ENCODE measurements around the gene TM2D1. TPM values are rescaled to one million over a fixed set of nuclear protein-coding genes. Genes with fewer than 3 reads are reported as not detected.
"Not testable (repeated sequence)": the region's sequence is repeated elsewhere in the genome, so short reads cannot be mapped to it uniquely, and the experiment has no call there.

The TM2D1 gene
- total RNA-seq, 4 donors from 2014 or later, result 55.7 to 84.4 (median 69.9) TPM

DNA sequence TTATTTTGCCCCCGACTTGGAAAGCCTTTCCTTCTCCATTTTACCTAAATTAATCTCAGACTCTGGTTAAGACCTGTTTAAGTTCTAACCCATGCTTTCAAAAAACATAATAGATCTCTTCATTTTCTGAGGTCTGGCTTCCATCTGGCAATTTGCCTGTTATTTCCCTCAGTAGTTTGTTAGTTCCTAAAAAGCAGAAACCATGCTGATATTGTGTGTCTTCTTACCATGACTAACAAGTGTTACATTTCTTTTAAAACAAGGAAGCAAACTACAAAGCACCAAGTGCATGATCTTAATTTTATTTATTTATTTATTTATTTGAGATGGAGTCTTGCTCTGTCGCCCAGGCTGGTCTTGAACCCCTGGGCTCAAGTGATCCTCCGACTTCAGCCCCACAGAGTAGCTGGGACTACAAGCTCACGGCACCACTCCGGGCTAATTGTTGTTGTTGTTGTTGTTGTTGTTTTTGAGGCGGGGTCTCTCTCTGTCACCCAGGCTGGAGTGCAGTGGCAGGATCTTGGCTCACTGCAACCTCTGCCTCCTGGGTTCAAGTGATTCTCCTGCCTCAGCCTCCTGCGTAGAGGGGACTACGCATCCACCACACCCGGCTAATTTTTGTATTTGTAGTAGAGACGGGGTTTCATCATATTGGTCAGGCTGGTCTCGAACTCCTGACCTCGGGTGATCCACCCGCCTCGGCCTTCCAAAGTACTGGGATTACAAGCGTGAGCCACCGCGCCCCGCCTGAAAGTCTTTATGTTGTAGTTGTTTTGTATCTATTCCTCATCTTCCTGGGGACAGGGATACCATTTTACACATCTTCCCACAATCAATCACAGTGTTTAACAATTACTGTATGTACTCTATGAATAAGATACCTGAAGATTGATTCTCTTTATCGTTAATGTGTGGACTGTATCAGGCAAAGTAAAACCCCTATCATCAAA lies 16.1 kb upstream of the TM2D1 start:
- peak overlapping the region; percentile 94 to 98 (median 97) for H3K27ac ChIP-seq
- H3K27me3 ChIP-seq, result no peaks in the 10 kb centered on the region
- H3K4me3 ChIP-seq (replicated peaks in 1 of 3), result peak overlapping the region in 1 of 3 donors; percentile 72
- TF ChIP-seq CTCF (IDR thresholded peaks at IDR 0.05) (no peak), POLR2A (IDR thresholded peaks at IDR 0.05) (no peak)
- H3K36me3 ChIP-seq, result no peaks in the 10 kb centered on the region
- intact Hi-C loops (cut with DNase I), result no loop called here
- no peaks in the 10 kb centered on the region for H3K9me3 ChIP-seq
- DNase-seq, result no peak
- 89 to 90% methylated on average over 19 of the region's 19 CpGs for WGBS, 2 donors
- peaks cover 4 to 25% of the 10 kb centered on the region in 2 donors for H3K4me1 ChIP-seq

DNA sequence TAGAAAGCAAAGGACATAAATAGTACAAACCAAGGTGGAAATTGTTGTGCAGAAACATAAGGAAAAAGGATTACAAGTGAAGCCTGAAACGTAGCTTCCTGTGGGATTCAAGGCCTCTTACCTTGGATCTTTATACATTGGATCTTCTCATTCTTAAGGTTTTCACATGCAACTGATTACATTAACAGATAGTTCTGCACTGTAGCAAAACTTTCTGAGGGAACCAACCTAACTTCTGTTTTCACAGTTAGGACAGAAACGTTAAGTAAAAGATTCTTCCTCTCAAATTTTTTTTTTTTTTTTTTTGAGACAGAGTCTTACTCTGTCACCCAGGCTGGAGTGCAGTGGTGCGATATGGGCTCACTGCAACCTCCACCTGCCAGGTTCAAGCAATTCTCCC lies 7.8 kb upstream of the TM2D1 start:
- TF ChIP-seq POLR2A (IDR thresholded peaks at IDR 0.05) (no peak), CTCF (IDR thresholded peaks at IDR 0.05) (no peak)
- WGBS, 2 donors, result 69 to 73% methylated on average over 3 of the region's 3 CpGs
- H3K27me3 ChIP-seq, result no peaks in the 10 kb centered on the region
- H3K36me3 ChIP-seq, result no peaks in the 10 kb centered on the region
- no peaks in the 10 kb centered on the region for H3K4me1 ChIP-seq
- H3K27ac ChIP-seq, result no peak overlapping the region
- no peaks in the 10 kb centered on the region for H3K9me3 ChIP-seq
- intact Hi-C loops (cut with DNase I), result no loop called here
- H3K4me3 ChIP-seq (replicated peaks in 1 of 3), result no peak overlapping the region
- DNase-seq, result no peak

DNA sequence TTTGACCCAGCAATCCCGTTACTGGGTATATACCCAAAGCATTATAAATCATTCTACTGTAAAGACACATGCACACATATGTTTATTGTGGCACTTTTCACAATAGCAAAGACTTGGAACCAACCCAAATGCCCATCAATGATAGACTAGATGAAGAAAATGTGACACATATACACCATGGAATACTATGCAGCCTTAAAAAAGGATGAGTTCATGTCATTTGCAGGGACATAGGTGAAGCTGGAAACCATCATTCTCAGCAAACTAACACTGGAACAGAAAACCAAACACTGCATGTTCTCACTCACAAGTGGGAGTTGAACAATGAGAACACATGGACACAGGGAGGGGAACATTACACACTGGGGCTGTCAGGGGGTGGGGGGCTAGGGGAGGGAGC lies 5.7 kb upstream of the TM2D1 start:
- H3K27me3 ChIP-seq; intact Hi-C loops (cut with DNase I): not testable (repeated sequence)
- 0 to 48% methylated on average over 1 of the region's 1 CpG for WGBS, 2 donors

GRCh38 chr1:61727544-61727943 lies 2.6 kb upstream of the TM2D1 start:
- no peaks in the 10 kb centered on the region for H3K27me3 ChIP-seq
- no peak for TF ChIP-seq CTCF (IDR thresholded peaks at IDR 0.05)
- TF ChIP-seq POLR2A (IDR thresholded peaks at IDR 0.05), result no peak
- DNase-seq, result no peak
- peaks cover 8 to 13% of the 10 kb centered on the region in 2 donors for H3K4me1 ChIP-seq
- no peaks in the 10 kb centered on the region for H3K36me3 ChIP-seq
- intact Hi-C loops (cut with DNase I), result no loop called here
- H3K27ac ChIP-seq, result no peak overlapping the region
- WGBS, 2 donors, result 87 to 89% methylated on average over 3 of the region's 3 CpGs
- H3K4me3 ChIP-seq (replicated peaks in 1 of 3), result no peak overlapping the region
- no peaks in the 10 kb centered on the region for H3K9me3 ChIP-seq

More for the DNA sequence above, 5.7 kb upstream of the TM2D1 start:
- not testable (repeated sequence) for H3K36me3 ChIP-seq; H3K4me3 ChIP-seq (replicated peaks in 1 of 3); H3K27ac ChIP-seq; H3K9me3 ChIP-seq; H3K4me1 ChIP-seq; DNase-seq

- Histone ChIP-seq H3K27ac (peak overlapping the region; percentile 73 to 84 (median 80)), H3K4me3 (replicated peaks in 1 of 3) (peak overlapping the region; percentile 66 to 95 (median 79)), H3K36me3 (no peaks in the 10 kb centered on the region), H3K27me3 (no peaks in the 10 kb centered on the region), H3K9me3 (no peaks in the 10 kb centered on the region), H3K4me1 (peaks cover 8 to 13% of the 10 kb centered on the region in 2 donors)
- WGBS, 2 donors, result 5 to 9% methylated on average over 3 of the region's 3 CpGs
- intact Hi-C loops (cut with DNase I), result no loop called here
- no peak for TF ChIP-seq CTCF (IDR thresholded peaks at IDR 0.05)
- no peak for TF ChIP-seq POLR2A (IDR thresholded peaks at IDR 0.05)
- no peak for DNase-seq
These were observed 482 bp downstream of the TM2D1 start for GRCh38 chr1:61724506-61724812.

- H3K27me3 ChIP-seq; H3K36me3 ChIP-seq; intact Hi-C loops (cut with DNase I); H3K9me3 ChIP-seq; DNase-seq; H3K4me3 ChIP-seq (replicated peaks in 1 of 3); H3K4me1 ChIP-seq; H3K27ac ChIP-seq: not testable (repeated sequence)
- WGBS, 2 donors, result 94 to 97% methylated on average over 8 of the region's 8 CpGs
These were observed 5.8 kb downstream of the TM2D1 start for GRCh38 chr1:61718996-61719663.
